ENCODE data around the gene IL12RB1.

DNA sequence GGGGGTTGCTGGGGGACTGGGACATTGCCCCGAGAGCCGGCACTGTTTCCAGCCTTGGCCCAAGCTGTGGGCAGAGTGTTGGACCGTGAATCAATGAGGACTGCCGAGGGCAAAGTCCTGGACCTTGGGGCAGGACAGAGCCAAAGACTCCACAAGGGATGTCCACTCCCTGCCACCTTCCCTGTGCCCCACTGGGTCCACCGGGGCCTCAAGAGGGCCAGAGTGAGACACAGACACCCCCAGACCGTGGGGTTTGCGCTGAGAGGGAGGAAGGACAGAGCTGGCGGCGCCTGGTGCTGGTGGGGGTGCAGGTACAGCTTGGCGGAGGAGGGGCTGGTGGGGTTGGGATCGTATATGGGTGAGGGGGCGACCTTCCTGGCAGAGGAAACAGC lies 22.6 kb upstream of the IL12RB1 start:
- TF ChIP-seq, protein P1, sequence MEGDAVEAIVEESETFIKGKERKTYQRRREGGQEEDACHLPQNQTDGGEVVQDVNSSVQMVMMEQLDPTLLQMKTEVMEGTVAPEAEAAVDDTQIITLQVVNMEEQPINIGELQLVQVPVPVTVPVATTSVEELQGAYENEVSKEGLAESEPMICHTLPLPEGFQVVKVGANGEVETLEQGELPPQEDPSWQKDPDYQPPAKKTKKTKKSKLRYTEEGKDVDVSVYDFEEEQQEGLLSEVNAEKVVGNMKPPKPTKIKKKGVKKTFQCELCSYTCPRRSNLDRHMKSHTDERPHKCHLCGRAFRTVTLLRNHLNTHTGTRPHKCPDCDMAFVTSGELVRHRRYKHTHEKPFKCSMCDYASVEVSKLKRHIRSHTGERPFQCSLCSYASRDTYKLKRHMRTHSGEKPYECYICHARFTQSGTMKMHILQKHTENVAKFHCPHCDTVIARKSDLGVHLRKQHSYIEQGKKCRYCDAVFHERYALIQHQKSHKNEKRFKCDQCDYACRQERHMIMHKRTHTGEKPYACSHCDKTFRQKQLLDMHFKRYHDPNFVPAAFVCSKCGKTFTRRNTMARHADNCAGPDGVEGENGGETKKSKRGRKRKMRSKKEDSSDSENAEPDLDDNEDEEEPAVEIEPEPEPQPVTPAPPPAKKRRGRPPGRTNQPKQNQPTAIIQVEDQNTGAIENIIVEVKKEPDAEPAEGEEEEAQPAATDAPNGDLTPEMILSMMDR (IDR thresholded peaks at IDR 0.05) = no peak
- no peak for TF ChIP-seq POLR2A (IDR thresholded peaks at IDR 0.05)

Data from lower leg skin (tissue), 3 donors.